ENCODE results near the gene BUD31. TPM values are rescaled to one million over a fixed set of nuclear protein-coding genes. Genes with fewer than 3 reads are reported as not detected.

The BUD31 gene
- total RNA-seq, 4 donors from 2014 or later, result 23.3 to 46.8 (median 28.0) TPM

DNA sequence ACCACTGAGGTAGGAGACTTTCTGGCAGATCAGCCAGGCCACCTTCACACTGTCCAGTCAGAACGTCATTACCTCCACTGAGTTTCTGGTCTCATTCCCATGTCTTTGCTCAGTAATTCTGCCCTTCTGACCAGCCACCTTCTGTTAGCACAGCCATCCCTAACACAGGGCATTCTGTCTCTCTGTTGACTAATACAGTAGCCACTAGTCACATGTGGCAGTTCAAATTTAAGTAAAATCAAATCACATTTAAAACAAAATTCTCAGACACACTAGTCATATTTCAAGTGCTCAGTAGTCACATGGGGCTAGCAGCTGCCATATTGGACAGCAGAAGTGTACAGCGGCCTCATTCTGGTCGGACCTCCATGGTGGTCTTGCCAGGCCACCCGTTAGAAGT is 37.3 kb downstream of the BUD31 start:
- TF ChIP-seq, protein P1, sequence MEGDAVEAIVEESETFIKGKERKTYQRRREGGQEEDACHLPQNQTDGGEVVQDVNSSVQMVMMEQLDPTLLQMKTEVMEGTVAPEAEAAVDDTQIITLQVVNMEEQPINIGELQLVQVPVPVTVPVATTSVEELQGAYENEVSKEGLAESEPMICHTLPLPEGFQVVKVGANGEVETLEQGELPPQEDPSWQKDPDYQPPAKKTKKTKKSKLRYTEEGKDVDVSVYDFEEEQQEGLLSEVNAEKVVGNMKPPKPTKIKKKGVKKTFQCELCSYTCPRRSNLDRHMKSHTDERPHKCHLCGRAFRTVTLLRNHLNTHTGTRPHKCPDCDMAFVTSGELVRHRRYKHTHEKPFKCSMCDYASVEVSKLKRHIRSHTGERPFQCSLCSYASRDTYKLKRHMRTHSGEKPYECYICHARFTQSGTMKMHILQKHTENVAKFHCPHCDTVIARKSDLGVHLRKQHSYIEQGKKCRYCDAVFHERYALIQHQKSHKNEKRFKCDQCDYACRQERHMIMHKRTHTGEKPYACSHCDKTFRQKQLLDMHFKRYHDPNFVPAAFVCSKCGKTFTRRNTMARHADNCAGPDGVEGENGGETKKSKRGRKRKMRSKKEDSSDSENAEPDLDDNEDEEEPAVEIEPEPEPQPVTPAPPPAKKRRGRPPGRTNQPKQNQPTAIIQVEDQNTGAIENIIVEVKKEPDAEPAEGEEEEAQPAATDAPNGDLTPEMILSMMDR (IDR thresholded peaks at IDR 0.05 in 4 of 5, conservative IDR thresholded peaks at IDR 0.05 in 1 of 5), result no peak
- TF ChIP-seq POLR2A (IDR thresholded peaks at IDR 0.05), result no peak
- Histone ChIP-seq H3K4me1 (peaks cover 8 to 15% of the 10 kb centered on the region in 2 donors), H3K36me3 (peaks cover 12 to 72% of the 10 kb centered on the region in 2 donors), H3K4me3 (no peak overlapping the region), H3K9me3 (no peaks in the 10 kb centered on the region), H3K27me3 (no peaks in the 10 kb centered on the region), H3K27ac (no peak overlapping the region)
- in situ Hi-C loops (cut with MboI; ENCODE audit: low sequenced_read_pairs in 4 of 4), result no loop called here
- no peak for ATAC-seq
- DNase-seq, result no peak
- intact Hi-C loops (cut with DNase I; ENCODE audit: low total_unique reads), result no loop called here

- Histone ChIP-seq H3K9me3 (no peaks in the 10 kb centered on the region), H3K27me3 (no peaks in the 10 kb centered on the region), H3K4me1 (no peaks in the 10 kb centered on the region), H3K27ac (no peak overlapping the region), H3K36me3 (peaks cover 12 to 79% of the 10 kb centered on the region in 2 donors), H3K4me3 (no peak overlapping the region)
- DNase-seq (no peak), ATAC-seq (no peak)
- in situ Hi-C loops (cut with MboI; ENCODE audit: low sequenced_read_pairs in 4 of 4) (no loop called here), intact Hi-C loops (cut with DNase I; ENCODE audit: low total_unique reads) (no loop called here)
- no peak for TF ChIP-seq POLR2A (IDR thresholded peaks at IDR 0.05)
Measured at GRCh38 chr7:99447943-99448342, 39.2 kb downstream of the BUD31 start.

DNA sequence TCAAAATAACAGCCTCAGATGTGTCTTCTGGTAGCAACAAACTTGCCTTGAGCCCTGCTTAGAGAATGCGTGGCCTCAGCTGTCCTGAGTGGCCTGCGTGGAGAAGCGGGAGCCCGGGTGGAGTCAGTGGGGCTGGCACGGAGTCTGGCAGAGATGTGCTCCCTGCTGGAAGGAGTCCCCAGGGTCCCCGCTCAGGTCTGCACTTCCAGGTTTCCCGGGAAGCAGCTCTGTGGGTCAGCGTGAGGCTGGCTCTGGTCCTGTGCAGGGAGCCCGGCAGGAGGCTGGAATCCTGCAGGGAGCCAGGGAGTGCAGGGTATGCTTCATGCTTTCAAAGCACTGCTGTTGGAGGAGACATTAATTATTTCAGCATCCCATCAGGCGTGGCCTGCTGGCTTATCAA is 40.1 kb downstream of the BUD31 start:
- Histone ChIP-seq H3K27me3 (no peaks in the 10 kb centered on the region), H3K4me3 (no peak overlapping the region), H3K9me3 (no peaks in the 10 kb centered on the region), H3K4me1 (no peaks in the 10 kb centered on the region), H3K27ac (no peak overlapping the region), H3K36me3 (peaks cover 14 to 78% of the 10 kb centered on the region in 2 donors)
- DNase-seq (no peak), ATAC-seq (no peak)
- intact Hi-C loops (cut with DNase I; ENCODE audit: low total_unique reads), result no loop called here
- in situ Hi-C loops (cut with MboI; ENCODE audit: low sequenced_read_pairs in 4 of 4), result no loop called here
- no peak for TF ChIP-seq POLR2A (IDR thresholded peaks at IDR 0.05)
- TF ChIP-seq, protein P1 (IDR thresholded peaks at IDR 0.05 in 4 of 5, conservative IDR thresholded peaks at IDR 0.05 in 1 of 5), result no peak

- intact Hi-C loops (cut with DNase I; ENCODE audit: low total_unique reads) (no loop called here), in situ Hi-C loops (cut with MboI; ENCODE audit: low sequenced_read_pairs in 4 of 4) (no loop called here)
- no peak overlapping the region for H3K27ac ChIP-seq
- TF ChIP-seq, protein P1 (IDR thresholded peaks at IDR 0.05 in 4 of 5, conservative IDR thresholded peaks at IDR 0.05 in 1 of 5), result no peak
- TF ChIP-seq POLR2A (IDR thresholded peaks at IDR 0.05), result no peak
- ATAC-seq (no peak), DNase-seq (no peak)
- no peaks in the 10 kb centered on the region for H3K27me3 ChIP-seq
- peaks cover 14 to 82% of the 10 kb centered on the region in 2 donors for H3K36me3 ChIP-seq
- H3K4me1 ChIP-seq, result no peaks in the 10 kb centered on the region
- no peak overlapping the region for H3K4me3 ChIP-seq
- no peaks in the 10 kb centered on the region for H3K9me3 ChIP-seq
Measured at GRCh38 chr7:99449326-99449725, 40.6 kb downstream of the BUD31 start.

DNA sequence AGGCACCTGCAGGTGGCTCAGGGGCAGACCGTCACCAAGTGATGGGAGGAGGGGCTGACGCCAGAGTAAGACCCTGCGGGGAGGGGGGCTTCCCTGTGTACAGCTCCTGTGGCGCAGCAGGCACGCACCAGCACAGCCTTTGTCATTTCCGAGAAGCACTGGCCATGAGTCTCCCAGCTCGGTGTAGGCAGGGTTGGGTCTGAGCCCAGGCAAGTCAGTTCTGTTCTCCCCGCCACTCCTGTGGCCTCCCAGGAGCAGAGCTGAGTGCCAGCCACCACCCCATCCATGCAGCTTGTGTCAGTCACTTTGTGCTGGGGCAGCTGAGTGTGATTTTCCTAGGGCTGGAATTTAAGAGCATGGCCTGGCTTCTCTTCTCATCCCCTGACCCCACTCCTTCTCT is 43.2 kb downstream of the BUD31 start:
- Histone ChIP-seq H3K9me3 (no peaks in the 10 kb centered on the region), H3K27ac (no peak overlapping the region), H3K36me3 (peaks cover 9 to 71% of the 10 kb centered on the region in 2 donors), H3K27me3 (no peaks in the 10 kb centered on the region), H3K4me1 (no peaks in the 10 kb centered on the region), H3K4me3 (no peak overlapping the region)
- in situ Hi-C loops (cut with MboI; ENCODE audit: low sequenced_read_pairs in 4 of 4), result no loop called here
- ATAC-seq, result no peak
- no peak for TF ChIP-seq POLR2A (IDR thresholded peaks at IDR 0.05)
- TF ChIP-seq, protein P1 (IDR thresholded peaks at IDR 0.05 in 4 of 5, conservative IDR thresholded peaks at IDR 0.05 in 1 of 5), result no peak
- intact Hi-C loops (cut with DNase I; ENCODE audit: low total_unique reads), result no loop called here
- no peak for DNase-seq
